ENCODE measurements around the gene RCE1.

Gene RCE1

DNA sequence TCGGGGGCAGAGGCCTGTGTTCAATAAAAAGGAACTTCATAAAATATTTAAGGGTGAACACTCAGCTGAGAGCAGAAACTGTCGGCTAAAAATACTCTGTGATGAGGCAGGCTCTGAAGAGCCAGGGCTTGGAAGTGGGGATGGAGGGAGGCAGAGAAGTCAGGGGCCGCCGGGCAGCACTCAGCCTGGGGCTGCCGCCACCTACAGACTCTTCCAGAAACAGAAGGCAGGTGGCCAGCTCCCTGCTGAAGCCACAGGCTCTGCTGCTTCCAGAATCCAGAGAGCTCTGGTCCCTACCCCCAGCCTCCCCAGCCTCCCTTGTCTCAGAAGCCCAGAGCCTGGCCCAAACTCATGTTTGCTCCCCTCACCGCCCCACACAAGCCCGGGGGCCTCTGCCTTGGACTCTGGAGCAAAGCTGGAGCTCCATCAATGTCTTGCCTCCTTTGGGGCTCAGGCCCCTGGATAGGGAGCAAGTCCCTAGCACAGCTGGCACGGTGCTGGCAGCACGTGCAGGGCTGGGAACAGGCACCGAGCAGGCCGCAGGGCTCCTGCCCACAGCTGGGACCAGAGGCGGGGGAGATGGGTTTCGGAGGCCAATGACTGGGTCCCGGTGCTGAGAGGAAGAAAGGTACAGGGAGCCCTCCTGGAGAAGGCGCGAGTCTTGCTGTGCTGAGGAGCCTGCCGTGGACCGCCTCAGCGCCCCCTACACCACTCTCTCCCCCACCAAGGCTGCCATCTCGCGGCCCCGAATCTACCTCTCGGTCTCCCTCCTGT lies 21.9 kb downstream of the RCE1 start:
- DNase-seq (ENCODE audit: low read depth) = no peak
- no peak overlapping the region for H3K4me3 ChIP-seq (ENCODE audit: control insufficient read depth, low read depth, low read length)
- TF ChIP-seq, protein P1, sequence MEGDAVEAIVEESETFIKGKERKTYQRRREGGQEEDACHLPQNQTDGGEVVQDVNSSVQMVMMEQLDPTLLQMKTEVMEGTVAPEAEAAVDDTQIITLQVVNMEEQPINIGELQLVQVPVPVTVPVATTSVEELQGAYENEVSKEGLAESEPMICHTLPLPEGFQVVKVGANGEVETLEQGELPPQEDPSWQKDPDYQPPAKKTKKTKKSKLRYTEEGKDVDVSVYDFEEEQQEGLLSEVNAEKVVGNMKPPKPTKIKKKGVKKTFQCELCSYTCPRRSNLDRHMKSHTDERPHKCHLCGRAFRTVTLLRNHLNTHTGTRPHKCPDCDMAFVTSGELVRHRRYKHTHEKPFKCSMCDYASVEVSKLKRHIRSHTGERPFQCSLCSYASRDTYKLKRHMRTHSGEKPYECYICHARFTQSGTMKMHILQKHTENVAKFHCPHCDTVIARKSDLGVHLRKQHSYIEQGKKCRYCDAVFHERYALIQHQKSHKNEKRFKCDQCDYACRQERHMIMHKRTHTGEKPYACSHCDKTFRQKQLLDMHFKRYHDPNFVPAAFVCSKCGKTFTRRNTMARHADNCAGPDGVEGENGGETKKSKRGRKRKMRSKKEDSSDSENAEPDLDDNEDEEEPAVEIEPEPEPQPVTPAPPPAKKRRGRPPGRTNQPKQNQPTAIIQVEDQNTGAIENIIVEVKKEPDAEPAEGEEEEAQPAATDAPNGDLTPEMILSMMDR (IDR thresholded peaks at IDR 0.05; ENCODE audit: control insufficient read depth, insufficient read depth, low read depth, low read length, missing control alignments) = no peak

DNA sequence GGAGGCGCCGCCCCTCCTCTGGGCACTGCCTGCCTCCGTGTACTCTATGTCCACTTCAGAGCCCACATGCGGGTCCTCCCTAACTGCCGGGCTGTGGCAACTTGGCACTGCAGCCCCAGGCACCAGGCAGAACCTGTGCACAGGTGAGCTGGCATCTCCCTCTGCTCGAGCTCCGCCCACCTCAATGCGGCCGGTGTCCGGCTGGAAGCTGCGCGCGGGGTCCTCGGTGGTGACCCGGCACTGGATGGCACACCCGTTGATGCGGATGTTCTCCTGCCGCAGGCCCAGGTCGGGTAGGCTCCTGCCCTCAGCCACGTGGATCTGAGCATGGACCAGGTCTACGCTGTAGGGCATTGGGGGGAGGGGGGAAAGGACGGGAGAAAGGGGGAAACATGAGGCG lies 22.8 kb downstream of the RCE1 start:
- no peak overlapping the region for H3K4me3 ChIP-seq (ENCODE audit: control insufficient read depth, low read depth, low read length)
- TF ChIP-seq, protein P1 (IDR thresholded peaks at IDR 0.05; ENCODE audit: control insufficient read depth, insufficient read depth, low read depth, low read length, missing control alignments) = no peak
- no peak for DNase-seq (ENCODE audit: low read depth)

DNA sequence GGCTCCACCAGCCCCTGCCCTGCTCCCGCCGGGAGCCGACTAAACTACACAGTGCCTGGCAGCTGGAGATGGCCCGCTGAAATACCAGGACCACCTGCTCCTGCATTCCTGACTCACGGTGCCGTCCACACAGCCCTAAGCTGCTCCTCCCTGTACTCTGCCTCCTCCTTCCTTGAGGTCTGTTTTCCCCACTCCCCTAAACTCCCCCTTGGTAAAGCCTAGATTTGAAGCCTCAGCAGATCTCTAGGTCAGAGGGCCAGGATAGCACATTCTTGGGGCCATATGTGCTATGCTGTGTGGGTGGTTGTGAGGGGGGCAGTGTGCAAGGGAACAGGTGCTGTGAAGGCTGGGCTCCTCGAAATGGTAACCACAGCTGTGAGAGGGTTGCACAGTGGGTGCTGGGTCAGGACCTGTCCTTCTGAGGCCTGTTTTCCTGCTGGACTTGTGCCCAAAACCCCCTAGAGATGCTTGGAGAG lies 23.3 kb downstream of the RCE1 start:
- TF ChIP-seq, protein P1 (IDR thresholded peaks at IDR 0.05; ENCODE audit: control insufficient read depth, insufficient read depth, low read depth, low read length, missing control alignments) = no peak
- no peak for DNase-seq (ENCODE audit: low read depth)
- H3K4me3 ChIP-seq (ENCODE audit: control insufficient read depth, low read depth, low read length) = no peak overlapping the region

DNA sequence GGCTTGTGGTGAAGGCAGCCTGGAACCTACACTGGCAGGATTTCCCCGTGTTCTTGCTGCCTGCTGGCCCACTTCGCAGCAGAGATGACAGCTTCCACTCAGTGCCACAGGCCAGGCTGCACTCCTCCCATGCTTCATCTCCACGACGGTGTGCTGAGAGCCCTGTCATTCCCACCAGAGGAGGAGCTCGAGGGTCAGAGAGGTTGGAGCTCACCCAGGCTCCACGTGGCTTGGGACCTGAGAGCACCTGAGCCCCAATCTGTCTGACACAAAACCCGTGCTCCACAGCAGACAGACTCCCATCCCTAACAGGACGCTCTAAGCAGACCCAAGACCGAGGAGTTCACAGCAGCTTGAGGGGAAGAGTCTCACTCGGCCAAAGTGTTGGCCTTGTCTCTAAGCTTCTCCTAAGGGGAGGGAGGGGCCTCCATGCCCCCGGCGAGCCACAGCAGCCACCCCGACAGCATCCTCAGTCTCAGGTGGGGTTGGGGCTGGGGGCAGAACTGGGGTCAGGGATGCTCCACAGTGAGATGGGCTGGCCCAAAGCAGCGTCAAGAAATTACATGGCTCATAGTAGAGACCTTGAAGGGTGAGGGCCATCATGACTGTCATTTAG lies 24.3 kb downstream of the RCE1 start:
- TF ChIP-seq, protein P1 (IDR thresholded peaks at IDR 0.05; ENCODE audit: control insufficient read depth, insufficient read depth, low read depth, low read length, missing control alignments) = peak; percentile 8
- no peak for DNase-seq (ENCODE audit: low read depth)
- no peak overlapping the region for H3K4me3 ChIP-seq (ENCODE audit: control insufficient read depth, low read depth, low read length)

DNA sequence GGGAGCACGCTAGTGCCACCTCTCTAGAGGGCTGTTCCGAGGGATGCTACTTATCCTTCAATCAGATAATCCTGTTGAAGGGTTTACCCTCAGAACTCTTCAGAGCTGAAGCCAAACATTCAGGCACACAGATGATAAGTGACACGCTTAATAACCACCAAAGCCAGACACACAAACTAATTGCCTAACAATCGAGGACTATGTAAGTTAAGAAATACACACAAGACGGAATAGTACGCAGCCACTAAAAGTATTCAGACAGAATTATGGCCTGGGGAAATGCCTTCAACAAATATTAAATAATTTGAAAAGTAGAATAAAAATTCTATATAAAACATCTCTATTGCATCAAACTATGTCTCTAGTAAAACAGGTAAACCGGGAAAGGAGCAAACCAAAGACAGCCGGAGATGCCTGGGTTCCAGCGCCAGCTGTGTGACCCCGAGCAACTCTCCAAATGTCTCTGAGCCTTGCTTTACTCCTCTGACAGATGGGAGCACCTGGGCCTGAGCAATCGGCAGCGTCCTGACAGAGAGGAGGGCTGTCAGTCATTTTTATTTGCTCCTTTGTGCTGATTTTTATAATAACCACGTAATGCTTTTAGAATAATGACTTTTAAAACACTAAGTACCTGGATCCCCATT lies 25.0 kb downstream of the RCE1 start:
- TF ChIP-seq, protein P1 (IDR thresholded peaks at IDR 0.05; ENCODE audit: control insufficient read depth, insufficient read depth, low read depth, low read length, missing control alignments) = no peak
- H3K4me3 ChIP-seq (ENCODE audit: control insufficient read depth, low read depth, low read length) = no peak overlapping the region
- DNase-seq (ENCODE audit: low read depth) = no peak

DNA sequence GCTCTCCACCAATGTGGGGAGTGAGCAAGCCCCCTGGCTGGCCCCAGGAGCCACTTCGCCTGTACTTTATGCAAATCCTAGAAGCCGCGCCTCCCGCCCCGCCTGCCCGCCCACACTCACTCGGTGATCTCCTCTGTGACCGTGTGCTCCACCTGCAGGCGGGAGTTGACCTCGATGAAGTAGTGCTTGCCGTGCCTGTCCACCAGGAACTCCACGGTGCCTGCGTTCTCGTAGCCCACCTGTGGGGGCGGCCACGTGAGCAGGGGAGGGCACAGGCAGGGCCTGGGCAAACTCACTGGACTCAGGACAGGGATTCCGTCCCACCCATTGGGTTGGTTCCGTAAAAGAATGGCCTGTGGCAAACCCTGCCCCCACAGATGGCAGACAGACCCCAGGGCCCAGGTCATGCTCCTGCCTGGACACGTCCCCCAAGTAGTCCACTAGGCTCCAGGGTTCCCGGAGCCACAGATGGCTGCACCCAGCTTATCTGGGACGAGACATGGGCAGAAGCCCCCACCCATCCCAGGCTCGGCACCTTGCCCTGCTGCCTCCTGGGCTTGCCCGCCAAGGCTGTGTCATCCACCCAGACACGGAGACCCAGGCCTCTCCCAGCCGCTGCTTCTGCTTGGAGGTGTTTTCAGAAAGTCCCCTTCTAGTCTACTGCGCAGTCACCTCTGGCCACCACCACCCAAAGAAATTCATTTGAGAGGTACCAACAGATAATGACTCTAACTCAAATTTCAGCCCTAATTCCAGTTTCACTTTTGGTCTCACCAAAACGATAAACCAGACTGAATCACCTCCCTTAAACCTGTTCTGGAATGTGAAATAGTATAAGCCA lies 25.7 kb downstream of the RCE1 start:
- no peak for DNase-seq (ENCODE audit: low read depth)
- TF ChIP-seq, protein P1 (IDR thresholded peaks at IDR 0.05; ENCODE audit: control insufficient read depth, insufficient read depth, low read depth, low read length, missing control alignments) = no peak
- H3K4me3 ChIP-seq (ENCODE audit: control insufficient read depth, low read depth, low read length) = no peak overlapping the region
